SK-N-SH (cell line): ENCODE results near the gene GABRB2.

Source experiments
- EP300 ChIP-seq, 2 experiments: IDR thresholded peaks; 2 replicates each; pipeline versions ENCODE4 v1.4.0 to v1.6.1; 2012; ENCODE audit warnings: borderline replicate concordance in 1 of 2, low read depth in 1 of 2, low read length in 1 of 2
- RXRA ChIP-seq: IDR thresholded peaks from 2 replicates; pipeline ENCODE4 v1.4.0; 2012; ENCODE audit warnings: low read depth, mild to moderate bottlenecking, borderline replicate concordance
- TCF12 ChIP-seq: IDR thresholded peaks from 2 replicates; pipeline ENCODE4 v1.4.0; 2012
- TEAD4 ChIP-seq: IDR thresholded peaks from 2 replicates; pipeline ENCODE4 v1.4.0; 2012; ENCODE audit warnings: mild to moderate bottlenecking, borderline replicate concordance; ENCODE audit not compliant: insufficient read depth
- YY1 ChIP-seq: IDR thresholded peaks from 2 replicates; pipeline ENCODE4 v1.4.0; 2012; ENCODE audit warnings: low read depth, mild to moderate bottlenecking
- TF ChIP-seq, protein P1 (sequence below): IDR thresholded peaks from 2 replicates; pipeline ENCODE4 v1.4.0; 2012; ENCODE audit warnings: low read depth, borderline replicate concordance
- TF ChIP-seq, protein P2 (sequence below): fragments of 200-600 bp; sonication (generic); IDR thresholded peaks from 2 replicates; pipeline ENCODE4 v1.6.1; 2017; ENCODE audit warnings: antibody characterized with exemption, mild to moderate bottlenecking, moderate library complexity

DNA sequence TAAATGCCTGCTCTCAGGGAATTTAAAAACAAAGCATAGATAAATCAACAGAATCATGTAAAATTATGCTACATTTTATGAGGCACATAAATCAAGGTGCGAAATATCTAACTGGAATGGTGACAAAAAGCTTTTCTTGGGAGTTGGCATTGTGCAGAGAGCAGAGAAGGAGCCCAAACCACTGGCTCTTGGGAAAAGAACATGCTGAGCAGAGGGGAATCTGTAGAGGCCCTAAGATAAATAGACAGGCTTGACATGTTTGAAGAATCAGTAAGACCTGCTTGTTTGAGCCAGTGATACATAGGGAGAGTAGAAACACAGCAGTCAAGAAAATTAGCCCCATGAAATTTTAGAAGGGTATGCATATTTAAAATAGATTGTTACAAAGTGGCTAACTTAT lies 85.8 kb downstream of the GABRB2 start:
- TF ChIP-seq, protein P1, sequence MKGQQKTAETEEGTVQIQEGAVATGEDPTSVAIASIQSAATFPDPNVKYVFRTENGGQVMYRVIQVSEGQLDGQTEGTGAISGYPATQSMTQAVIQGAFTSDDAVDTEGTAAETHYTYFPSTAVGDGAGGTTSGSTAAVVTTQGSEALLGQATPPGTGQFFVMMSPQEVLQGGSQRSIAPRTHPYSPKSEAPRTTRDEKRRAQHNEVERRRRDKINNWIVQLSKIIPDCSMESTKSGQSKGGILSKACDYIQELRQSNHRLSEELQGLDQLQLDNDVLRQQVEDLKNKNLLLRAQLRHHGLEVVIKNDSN, result no peak
- no peak for TF ChIP-seq YY1
- no peak for TF ChIP-seq RXRA
- no peak for TF ChIP-seq EP300 (IDR thresholded peaks at IDR 0.05; ENCODE audit: borderline replicate concordance in 1 of 2, low read depth in 1 of 2, low read length in 1 of 2)
- TF ChIP-seq, protein P2, sequence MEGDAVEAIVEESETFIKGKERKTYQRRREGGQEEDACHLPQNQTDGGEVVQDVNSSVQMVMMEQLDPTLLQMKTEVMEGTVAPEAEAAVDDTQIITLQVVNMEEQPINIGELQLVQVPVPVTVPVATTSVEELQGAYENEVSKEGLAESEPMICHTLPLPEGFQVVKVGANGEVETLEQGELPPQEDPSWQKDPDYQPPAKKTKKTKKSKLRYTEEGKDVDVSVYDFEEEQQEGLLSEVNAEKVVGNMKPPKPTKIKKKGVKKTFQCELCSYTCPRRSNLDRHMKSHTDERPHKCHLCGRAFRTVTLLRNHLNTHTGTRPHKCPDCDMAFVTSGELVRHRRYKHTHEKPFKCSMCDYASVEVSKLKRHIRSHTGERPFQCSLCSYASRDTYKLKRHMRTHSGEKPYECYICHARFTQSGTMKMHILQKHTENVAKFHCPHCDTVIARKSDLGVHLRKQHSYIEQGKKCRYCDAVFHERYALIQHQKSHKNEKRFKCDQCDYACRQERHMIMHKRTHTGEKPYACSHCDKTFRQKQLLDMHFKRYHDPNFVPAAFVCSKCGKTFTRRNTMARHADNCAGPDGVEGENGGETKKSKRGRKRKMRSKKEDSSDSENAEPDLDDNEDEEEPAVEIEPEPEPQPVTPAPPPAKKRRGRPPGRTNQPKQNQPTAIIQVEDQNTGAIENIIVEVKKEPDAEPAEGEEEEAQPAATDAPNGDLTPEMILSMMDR, result no peak
- TF ChIP-seq TEAD4, result no peak
- no peak for TF ChIP-seq TCF12
